ENCODE data around the gene PKD1.

Gene PKD1

DNA sequence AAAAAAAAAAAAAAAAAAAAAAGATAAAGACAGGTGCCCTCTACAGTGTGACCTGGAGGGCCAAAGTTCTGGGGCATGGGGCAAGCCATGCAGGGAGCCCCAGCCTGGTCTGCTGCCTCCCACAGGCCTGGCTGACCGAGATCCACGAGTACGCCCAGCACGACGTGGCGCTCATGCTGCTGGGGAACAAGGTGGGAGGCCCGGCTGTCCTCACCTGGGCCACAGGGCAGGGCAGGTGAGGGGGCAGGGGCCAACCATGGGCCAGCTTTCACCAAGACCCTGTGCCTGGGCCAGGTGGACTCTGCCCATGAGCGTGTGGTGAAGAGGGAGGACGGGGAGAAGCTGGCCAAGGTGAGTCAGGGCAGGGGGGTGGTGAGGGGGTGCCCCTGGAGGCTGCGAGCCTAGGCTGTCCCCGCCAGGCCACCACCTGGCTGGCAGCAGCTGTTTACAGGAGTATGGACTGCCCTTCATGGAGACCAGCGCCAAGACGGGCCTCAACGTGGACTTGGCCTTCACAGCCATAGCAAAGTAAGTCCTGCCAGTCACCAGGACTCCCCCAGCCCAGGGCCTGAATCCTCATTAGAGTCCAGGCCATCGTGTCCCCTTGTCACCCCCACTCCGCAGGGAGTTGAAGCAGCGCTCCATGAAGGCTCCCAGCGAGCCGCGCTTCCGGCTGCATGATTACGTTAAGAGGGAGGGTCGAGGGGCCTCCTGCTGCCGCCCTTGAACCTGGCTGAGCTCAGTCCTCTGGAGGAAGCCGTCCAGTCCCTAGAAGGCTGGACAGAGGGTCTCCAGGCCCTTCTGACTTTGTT, 17.2 kb upstream of the PKD1 start:
- Histone ChIP-seq H3K4me3 (ENCODE audit: insufficient read depth in 1 of 2, low read depth in 1 of 2, low read length in 2 of 2) (peak overlapping the region; percentile 45 to 97), H3K27me3 (ENCODE audit: control insufficient read depth in 1 of 2, insufficient read depth in 1 of 2, low read length in 2 of 2) (no peaks in the 10 kb centered on the region), H3K4me2 (ENCODE audit: low read length, poor library complexity, severe bottlenecking) (peak overlapping the region; percentile 40), H3K9ac (ENCODE audit: low read length) (peak overlapping the region; percentile 95), H2BK12ac (ENCODE audit: low read length in 2 of 2) (peak overlapping the region; percentile 42 to 45), H4K91ac (ENCODE audit: low read length) (peak overlapping the region; percentile 76), H3K9me3 (ENCODE audit: control insufficient read depth, low read length) (no peaks in the 10 kb centered on the region), H2BK120ac (ENCODE audit: low read depth, low read length) (no peak overlapping the region), H2AFZ (ENCODE audit: low read depth, low read length) (no peak overlapping the region), H3K27ac (ENCODE audit: low read length, poor library complexity, severe bottlenecking) (peak overlapping the region; percentile 56), H4K8ac (ENCODE audit: low read length) (peak overlapping the region; percentile 86), H3K4me1 (ENCODE audit: control insufficient read depth, insufficient read depth, low read depth, low read length) (peaks cover 65% of the 10 kb centered on the region), H3K14ac (ENCODE audit: low read length in 2 of 2) (peak overlapping the region in 1 of 2 experiments; percentile 97), H2BK15ac (ENCODE audit: low read depth, poor library complexity, severe bottlenecking) (no peak overlapping the region), H3K36me3 (ENCODE audit: control insufficient read depth in 1 of 2, insufficient read depth in 2 of 2, low read depth in 1 of 2, low read length in 2 of 2) (peaks cover 26 to 43% of the 10 kb centered on the region in 2 experiments), H3K79me1 (replicated peaks; ENCODE audit: low read length, poor library complexity, severe bottlenecking) (peaks cover 2% of the 10 kb centered on the region), H2AK5ac (ENCODE audit: low read length, severe bottlenecking) (peak overlapping the region; percentile 77), H3K4ac (ENCODE audit: low read depth in 1 of 2, low read length in 2 of 2) (peak overlapping the region; percentile 70 to 75), H3K23ac (ENCODE audit: low read length in 2 of 2) (peak overlapping the region in 1 of 2 experiments; percentile 93), H3K18ac (ENCODE audit: low read depth in 1 of 2, low read length in 2 of 2) (peak overlapping the region; percentile 68 to 79), H2BK5ac (ENCODE audit: low read depth, low read length, poor library complexity, severe bottlenecking) (peak overlapping the region; percentile 53)
- no peak for DNase-seq
- whole genome bisulfite sequencing, result 36% methylated on average over 24 of the region's 25 CpGs

GRCh38 chr16:2151188-2152091, 15.7 kb upstream of the PKD1 start:
- H3K4me2 ChIP-seq (ENCODE audit: low read length, poor library complexity, severe bottlenecking), result peak overlapping the region; percentile 3
- peaks cover 2% of the 10 kb centered on the region for H3K79me1 ChIP-seq (replicated peaks; ENCODE audit: low read length, poor library complexity, severe bottlenecking)
- 64% methylated on average over 12 of the region's 13 CpGs for WGBS
- H2AFZ ChIP-seq (ENCODE audit: low read depth, low read length), result no peak overlapping the region
- H3K27me3 ChIP-seq (ENCODE audit: control insufficient read depth in 1 of 2, insufficient read depth in 1 of 2, low read length in 2 of 2), result no peaks in the 10 kb centered on the region
- H3K14ac ChIP-seq (ENCODE audit: low read length in 2 of 2), result no peak overlapping the region
- H2BK120ac ChIP-seq (ENCODE audit: low read depth, low read length), result no peak overlapping the region
- H3K18ac ChIP-seq (ENCODE audit: low read depth in 1 of 2, low read length in 2 of 2), result peak overlapping the region in 1 of 2 experiments; percentile 21
- no peak overlapping the region for H2BK12ac ChIP-seq (ENCODE audit: low read length in 2 of 2)
- H3K23ac ChIP-seq (ENCODE audit: low read length in 2 of 2), result peak overlapping the region in 1 of 2 experiments; percentile 53
- H4K91ac ChIP-seq (ENCODE audit: low read length), result no peak overlapping the region
- H4K8ac ChIP-seq (ENCODE audit: low read length), result no peak overlapping the region
- peaks cover 24 to 40% of the 10 kb centered on the region in 2 experiments for H3K36me3 ChIP-seq (ENCODE audit: control insufficient read depth in 1 of 2, insufficient read depth in 2 of 2, low read depth in 1 of 2, low read length in 2 of 2)
- DNase-seq, result no peak
- H2AK5ac ChIP-seq (ENCODE audit: low read length, severe bottlenecking), result no peak overlapping the region
- no peak overlapping the region for H3K4ac ChIP-seq (ENCODE audit: low read depth in 1 of 2, low read length in 2 of 2)
- peak overlapping the region; percentile 95 for H3K9ac ChIP-seq (ENCODE audit: low read length)
- peak overlapping the region in 1 of 2 experiments; percentile 44 for H3K4me3 ChIP-seq (ENCODE audit: insufficient read depth in 1 of 2, low read depth in 1 of 2, low read length in 2 of 2)
- H2BK15ac ChIP-seq (ENCODE audit: low read depth, poor library complexity, severe bottlenecking), result peak overlapping the region; percentile 13
- H3K4me1 ChIP-seq (ENCODE audit: control insufficient read depth, insufficient read depth, low read depth, low read length), result peaks cover 60% of the 10 kb centered on the region
- H3K27ac ChIP-seq (ENCODE audit: low read length, poor library complexity, severe bottlenecking), result peak overlapping the region; percentile 11
- H3K9me3 ChIP-seq (ENCODE audit: control insufficient read depth, low read length), result no peaks in the 10 kb centered on the region
- no peak overlapping the region for H2BK5ac ChIP-seq (ENCODE audit: low read depth, low read length, poor library complexity, severe bottlenecking)

DNA sequence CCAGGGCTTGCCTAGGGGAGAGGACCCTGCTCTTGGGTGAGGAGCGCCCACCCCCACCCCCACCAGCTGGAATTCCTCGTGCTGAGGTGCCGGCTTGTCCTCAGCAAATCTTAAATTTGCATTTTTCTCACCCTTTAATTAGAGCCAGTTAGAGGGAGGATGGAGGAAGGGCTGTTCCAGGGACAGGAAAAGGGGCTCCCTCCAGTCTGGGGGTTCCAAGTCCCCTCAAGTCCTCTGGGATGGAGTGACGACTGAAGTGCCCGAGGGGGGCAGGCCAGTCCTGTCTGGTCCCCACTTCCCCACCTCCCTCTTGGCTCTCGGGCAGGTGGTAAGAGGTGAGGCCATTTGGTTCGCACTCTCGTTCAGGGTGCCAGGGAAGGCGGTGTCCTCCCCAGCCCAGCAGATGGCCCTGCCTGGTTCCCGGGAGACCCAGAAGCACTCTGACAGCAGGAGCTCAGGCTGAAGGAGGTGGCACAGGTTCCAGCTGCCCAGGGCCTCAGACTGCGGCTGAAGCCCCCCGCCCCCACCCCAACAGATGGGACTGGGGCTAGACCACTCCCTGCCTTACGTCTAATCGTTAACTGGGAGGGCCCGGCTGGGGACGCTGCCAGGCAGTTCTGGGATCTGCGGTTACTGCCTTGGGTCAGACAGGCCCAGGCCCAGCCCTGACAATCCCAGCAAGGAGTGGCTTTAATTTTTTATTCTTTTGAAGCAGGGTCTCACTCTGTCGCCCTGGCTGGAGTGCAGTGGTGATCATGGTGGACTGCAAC, 14.9 kb upstream of the PKD1 start:
- H4K91ac ChIP-seq (ENCODE audit: low read length), result no peak overlapping the region
- H3K36me3 ChIP-seq (ENCODE audit: control insufficient read depth in 1 of 2, insufficient read depth in 2 of 2, low read depth in 1 of 2, low read length in 2 of 2), result peaks cover 24 to 40% of the 10 kb centered on the region in 2 experiments
- H3K14ac ChIP-seq (ENCODE audit: low read length in 2 of 2), result no peak overlapping the region
- no peak overlapping the region for H2BK15ac ChIP-seq (ENCODE audit: low read depth, poor library complexity, severe bottlenecking)
- no peak overlapping the region for H2BK5ac ChIP-seq (ENCODE audit: low read depth, low read length, poor library complexity, severe bottlenecking)
- peaks cover 2% of the 10 kb centered on the region for H3K79me1 ChIP-seq (replicated peaks; ENCODE audit: low read length, poor library complexity, severe bottlenecking)
- H3K4me2 ChIP-seq (ENCODE audit: low read length, poor library complexity, severe bottlenecking), result no peak overlapping the region
- no peak overlapping the region for H2AK5ac ChIP-seq (ENCODE audit: low read length, severe bottlenecking)
- peak overlapping the region; percentile 32 for H4K8ac ChIP-seq (ENCODE audit: low read length)
- peak overlapping the region in 1 of 2 experiments; percentile 44 for H3K4me3 ChIP-seq (ENCODE audit: insufficient read depth in 1 of 2, low read depth in 1 of 2, low read length in 2 of 2)
- H3K9me3 ChIP-seq (ENCODE audit: control insufficient read depth, low read length), result no peaks in the 10 kb centered on the region
- H3K4ac ChIP-seq (ENCODE audit: low read depth in 1 of 2, low read length in 2 of 2), result no peak overlapping the region
- H3K9ac ChIP-seq (ENCODE audit: low read length), result peak overlapping the region; percentile 95
- no peaks in the 10 kb centered on the region for H3K27me3 ChIP-seq (ENCODE audit: control insufficient read depth in 1 of 2, insufficient read depth in 1 of 2, low read length in 2 of 2)
- H3K4me1 ChIP-seq (ENCODE audit: control insufficient read depth, insufficient read depth, low read depth, low read length), result peaks cover 60% of the 10 kb centered on the region
- peak overlapping the region; percentile 5 for H3K27ac ChIP-seq (ENCODE audit: low read length, poor library complexity, severe bottlenecking)
- H3K23ac ChIP-seq (ENCODE audit: low read length in 2 of 2), result no peak overlapping the region
- no peak overlapping the region for H3K18ac ChIP-seq (ENCODE audit: low read depth in 1 of 2, low read length in 2 of 2)
- peak overlapping the region in 1 of 2 experiments; percentile 24 for H2BK12ac ChIP-seq (ENCODE audit: low read length in 2 of 2)
- peak; percentile 31 for DNase-seq
- H2AFZ ChIP-seq (ENCODE audit: low read depth, low read length), result no peak overlapping the region
- 13% methylated on average over 13 of the region's 18 CpGs for WGBS
- no peak overlapping the region for H2BK120ac ChIP-seq (ENCODE audit: low read depth, low read length)

All from mesenchymal stem cell (in vitro differentiated cells and primary cell).